Lower leg skin (tissue), 3 donors: ENCODE measurements around the gene CFAP161.

Experiments
- CTCF ChIP-seq, 3 donors: fragments of 450-650 bp; IDR thresholded peaks; one replicate each; pipeline ENCODE4 v1.5.1; 2016; ENCODE audit warnings: antibody characterized with exemption in 3 of 3, mild to moderate bottlenecking in 3 of 3, moderate library complexity in 2 of 3
- POLR2A ChIP-seq, 2 donors: fragments of 450-650 bp; IDR thresholded peaks; one replicate each; pipeline ENCODE4 v1.6.1; 2016 to 2017; ENCODE audit warnings: antibody characterized with exemption in 2 of 2, mild to moderate bottlenecking in 1 of 2, moderate library complexity in 1 of 2

GRCh38 chr15:81197255-81197630, 63.2 kb downstream of the CFAP161 start:
- TF ChIP-seq CTCF (IDR thresholded peaks at IDR 0.05) (no peak), POLR2A (IDR thresholded peaks at IDR 0.05) (no peak)
